Measurements from ENCODE around the gene CEACAM7.
"Not testable (repeated sequence)": the region's sequence is repeated elsewhere in the genome, so short reads cannot be mapped to it uniquely, and the experiment has no call there.

CEACAM7 gene

GRCh38 chr19:41699968-41700323 is 11.9 kb upstream of the CEACAM7 start:
- no peak for DNase-seq

DNA sequence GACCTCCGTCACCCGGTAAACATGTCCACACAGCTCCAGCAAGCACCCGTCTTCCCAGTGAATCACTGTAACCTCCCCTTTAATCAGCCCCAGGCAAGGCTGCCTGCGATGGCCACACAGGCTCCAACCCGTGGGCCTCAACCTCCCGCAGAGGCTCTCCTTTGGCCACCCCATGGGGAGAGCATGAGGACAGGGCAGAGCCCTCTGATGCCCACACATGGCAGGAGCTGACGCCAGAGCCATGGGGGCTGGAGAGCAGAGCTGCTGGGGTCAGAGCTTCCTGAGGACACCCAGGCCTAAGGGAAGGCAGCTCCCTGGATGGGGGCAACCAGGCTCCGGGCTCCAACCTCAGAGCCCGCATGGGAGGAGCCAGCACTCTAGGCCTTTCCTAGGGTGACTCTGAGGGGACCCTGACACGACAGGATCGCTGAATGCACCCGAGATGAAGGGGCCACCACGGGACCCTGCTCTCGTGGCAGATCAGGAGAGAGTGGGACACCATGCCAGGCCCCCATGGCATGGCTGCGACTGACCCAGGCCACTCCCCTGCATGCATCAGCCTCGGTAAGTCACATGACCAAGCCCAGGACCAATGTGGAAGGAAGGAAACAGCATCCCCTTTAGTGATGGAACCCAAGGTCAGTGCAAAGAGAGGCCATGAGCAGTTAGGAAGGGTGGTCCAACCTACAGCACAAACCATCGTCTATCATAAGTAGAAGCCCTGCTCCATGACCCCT is 11.3 kb upstream of the CEACAM7 start:
- DNase-seq: no peak

- DNase-seq: no peak
These were observed 10.7 kb upstream of the CEACAM7 start for GRCh38 chr19:41698746-41699230.

DNA sequence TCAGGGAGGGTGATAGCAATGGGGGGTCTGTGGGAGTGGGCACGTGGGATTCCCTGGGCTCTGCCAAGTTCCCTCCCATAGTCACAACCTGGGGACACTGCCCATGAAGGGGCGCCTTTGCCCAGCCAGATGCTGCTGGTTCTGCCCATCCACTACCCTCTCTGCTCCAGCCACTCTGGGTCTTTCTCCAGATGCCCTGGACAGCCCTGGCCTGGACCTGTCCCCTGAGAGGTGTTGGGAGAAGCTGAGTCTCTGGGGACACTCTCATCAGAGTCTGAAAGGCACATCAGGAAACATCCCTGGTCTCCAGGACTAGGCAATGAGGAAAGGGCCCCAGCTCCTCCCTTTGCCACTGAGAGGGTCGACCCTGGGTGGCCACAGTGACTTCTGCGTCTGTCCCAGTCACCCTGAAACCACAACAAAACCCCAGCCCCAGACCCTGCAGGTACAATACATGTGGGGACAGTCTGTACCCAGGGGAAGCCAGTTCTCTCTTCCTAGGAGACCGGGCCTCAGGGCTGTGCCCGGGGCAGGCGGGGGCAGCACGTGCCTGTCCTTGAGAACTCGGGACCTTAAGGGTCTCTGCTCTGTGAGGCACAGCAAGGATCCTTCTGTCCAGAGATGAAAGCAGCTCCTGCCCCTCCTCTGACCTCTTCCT is 9.3 kb upstream of the CEACAM7 start:
- no peak for DNase-seq

GRCh38 chr19:41696402-41697197 is 8.5 kb upstream of the CEACAM7 start:
- no peak for DNase-seq

GRCh38 chr19:41695745-41696144 is 7.7 kb upstream of the CEACAM7 start:
- no peak for DNase-seq

GRCh38 chr19:41694831-41695635 is 7.0 kb upstream of the CEACAM7 start:
- DNase-seq: no peak

DNA sequence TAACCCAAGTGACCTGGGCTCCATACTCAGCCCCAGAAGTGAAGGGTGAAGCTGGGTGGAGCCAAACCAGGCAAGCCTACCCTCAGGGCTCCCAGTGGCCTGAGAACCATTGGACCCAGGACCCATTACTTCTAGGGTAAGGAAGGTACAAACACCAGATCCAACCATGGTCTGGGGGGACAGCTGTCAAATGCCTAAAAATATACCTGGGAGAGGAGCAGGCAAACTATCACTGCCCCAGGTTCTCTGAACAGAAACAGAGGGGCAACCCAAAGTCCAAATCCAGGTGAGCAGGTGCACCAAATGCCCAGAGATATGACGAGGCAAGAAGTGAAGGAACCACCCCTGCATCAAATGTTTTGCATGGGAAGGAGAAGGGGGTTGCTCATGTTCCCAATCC is 6.1 kb upstream of the CEACAM7 start:
- no peak for DNase-seq

GRCh38 chr19:41691268-41691970 is 3.3 kb upstream of the CEACAM7 start:
- no peak for DNase-seq

DNA sequence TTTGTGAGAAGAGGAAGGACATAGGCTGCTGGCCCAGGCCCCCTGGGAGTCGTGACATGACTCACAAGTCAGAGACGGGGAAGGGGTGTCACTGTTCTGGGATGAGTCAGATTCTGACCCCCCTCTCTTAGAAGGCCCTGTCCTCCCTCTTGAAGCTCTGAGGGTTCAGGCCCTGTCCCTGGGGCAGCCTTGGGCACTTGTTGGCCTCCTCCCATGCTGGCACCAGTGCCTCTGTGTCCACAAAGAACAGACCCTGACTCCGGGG is 2.7 kb upstream of the CEACAM7 start:
- no peak for DNase-seq

DNA sequence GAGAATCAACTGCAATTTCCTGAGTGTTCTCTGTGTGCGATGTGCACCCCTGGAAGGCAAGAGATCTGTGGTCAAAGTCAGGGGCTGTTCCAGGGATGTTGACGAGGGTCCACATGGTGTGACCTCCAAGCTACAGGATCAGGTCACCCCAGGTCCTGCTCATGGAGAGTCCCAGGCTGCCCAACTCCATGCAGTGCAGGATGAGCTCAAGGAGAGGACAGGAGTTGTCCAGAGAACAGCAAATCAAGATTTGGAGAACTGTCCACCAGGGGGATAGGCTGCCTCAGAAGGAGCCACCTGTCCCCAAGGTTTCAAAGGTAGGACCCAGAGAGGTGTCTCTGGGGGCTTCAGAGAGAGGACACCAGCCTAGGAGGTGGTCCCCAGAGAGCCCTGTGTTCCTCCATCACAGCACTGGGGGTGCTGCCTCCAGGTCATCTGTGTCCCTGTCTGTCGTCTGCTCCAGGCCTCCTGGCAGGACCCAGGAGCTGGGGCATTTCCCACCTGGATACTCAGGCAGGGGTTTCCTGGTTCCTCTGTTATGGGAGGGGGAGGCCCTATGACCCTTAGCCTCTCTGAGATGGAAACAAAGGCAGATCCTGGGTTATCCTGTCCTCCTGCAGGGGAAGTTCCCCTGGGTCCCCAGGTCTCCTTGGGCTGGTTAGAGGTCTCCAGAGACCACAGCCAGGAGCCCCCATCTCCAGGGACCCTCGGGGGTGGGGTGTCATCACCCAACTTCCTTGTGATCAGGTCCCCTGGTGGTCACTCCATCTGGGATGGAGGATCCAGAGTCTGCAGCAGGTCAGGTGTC is 2.1 kb upstream of the CEACAM7 start:
- no peak for DNase-seq

DNA sequence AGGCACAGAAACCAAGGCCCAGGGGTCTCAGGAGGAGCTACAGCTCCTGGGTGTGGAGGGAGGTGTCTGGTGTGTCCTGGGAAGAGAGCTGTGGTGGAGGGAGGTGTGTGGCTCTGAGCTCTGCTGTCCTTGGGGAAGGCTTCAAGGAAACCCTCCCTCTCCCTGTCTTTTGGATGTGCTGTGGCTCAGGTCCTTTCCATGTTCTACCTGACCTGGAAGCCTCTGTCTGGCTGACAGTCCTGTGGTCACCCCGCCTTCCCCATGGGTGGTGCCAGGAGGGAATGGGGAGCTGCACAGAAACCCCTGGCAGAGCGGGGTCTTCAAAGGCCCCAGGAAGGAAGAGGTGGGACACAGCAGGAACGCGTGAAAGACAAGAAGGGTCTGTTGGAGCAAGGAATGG is 617 bp upstream of the CEACAM7 start:
- no peak for DNase-seq

GRCh38 chr19:41687419-41687818 is 651 bp downstream of the CEACAM7 start:
- no peak for DNase-seq

DNA sequence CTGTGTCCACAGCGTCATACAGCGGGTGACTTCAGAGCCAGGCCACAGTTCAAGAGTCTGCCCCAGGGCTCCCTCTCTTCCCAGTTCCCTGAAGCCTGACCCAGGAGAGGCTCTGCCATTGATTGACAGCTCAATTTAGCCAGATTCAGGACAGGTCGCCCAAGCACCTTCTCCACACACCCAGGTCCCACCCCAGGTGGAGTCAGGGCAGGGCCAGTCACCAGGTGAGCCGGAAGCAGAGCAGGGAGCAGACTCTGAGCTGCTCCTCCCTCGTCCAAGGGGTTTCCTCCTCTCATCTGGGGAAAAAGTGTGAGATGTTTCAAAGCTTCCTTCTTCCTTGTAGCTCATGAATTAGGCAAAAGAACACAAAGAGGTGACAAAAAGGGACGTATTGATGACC is 5.6 kb downstream of the CEACAM7 start:
- DNase-seq: no peak

- no peak for DNase-seq
These were observed 16.6 kb downstream of the CEACAM7 start for GRCh38 chr19:41671486-41671885.

GRCh38 chr19:41670755-41671154 is 17.3 kb downstream of the CEACAM7 start:
- no peak for DNase-seq

- no peak for DNase-seq
These were observed 19.8 kb downstream of the CEACAM7 start for GRCh38 chr19:41668315-41668714.

GRCh38 chr19:41666075-41666474 is 22.0 kb downstream of the CEACAM7 start:
- no peak for DNase-seq

GRCh38 chr19:41657157-41657556 is 30.9 kb downstream of the CEACAM7 start:
- no peak for DNase-seq

DNA sequence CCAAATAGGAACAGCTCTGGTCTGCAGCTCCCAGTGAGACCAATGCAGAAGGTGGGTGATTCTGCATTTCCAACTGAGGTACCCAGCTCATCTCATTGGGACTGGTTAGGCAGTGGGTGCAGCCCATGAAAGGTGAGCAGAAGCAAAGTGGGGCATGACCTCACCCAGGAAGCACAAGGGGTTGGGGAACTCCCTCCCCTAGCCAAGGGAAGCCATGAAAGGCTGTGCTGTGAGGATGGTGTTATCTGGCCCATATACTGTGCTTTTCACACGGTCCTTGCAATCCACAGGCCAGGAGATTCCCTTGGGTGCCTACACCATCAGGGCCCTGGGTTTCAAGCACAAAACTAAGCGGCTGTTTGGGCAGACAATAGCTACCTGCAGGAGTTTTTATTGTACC is 31.3 kb downstream of the CEACAM7 start:
- not testable (repeated sequence) for DNase-seq

DNA sequence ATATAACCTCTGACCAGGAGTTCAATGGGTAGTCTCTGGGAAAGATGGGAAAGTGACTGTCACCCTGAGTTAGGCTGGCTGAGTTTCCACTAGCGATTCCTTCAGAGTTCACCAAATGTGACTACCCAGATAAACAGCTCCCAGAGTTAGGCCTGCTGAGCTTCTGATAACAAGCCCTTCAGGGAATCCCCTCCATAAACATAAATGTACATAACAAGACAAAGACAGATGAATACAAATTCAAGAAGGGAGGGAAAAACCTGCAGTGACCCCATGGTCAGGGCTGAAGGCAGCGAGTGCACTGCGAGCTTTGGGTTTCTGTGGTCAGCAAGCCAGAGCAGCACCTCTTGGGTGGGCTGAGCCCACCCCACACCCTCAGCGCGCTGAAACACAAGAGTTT is 35.8 kb downstream of the CEACAM7 start:
- DNase-seq: no peak

DNA sequence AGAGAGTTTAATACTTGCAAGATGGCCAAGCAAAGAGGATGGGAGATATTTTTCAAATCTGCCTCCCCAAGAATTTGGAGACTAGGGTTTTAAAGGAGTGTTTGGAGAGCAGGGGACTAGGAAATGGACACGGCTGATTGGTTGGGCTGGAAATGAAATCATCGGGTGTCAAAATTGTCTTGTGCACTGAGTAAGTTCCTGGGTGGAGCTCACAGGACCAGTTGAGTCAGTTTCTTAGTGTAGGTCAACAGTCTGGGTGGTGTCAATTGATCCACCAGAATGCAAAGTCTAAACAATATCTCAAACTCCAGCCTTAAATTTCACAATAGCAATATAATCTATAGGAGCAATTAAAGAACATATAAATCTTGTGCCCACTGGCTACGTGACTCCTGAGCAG is 38.2 kb downstream of the CEACAM7 start:
- no peak for DNase-seq

All from stimulated activated CD4-positive, alpha-beta T cell treated with anti-CD3 and anti-CD28 coated beads, Interleukin-4, amount 100 ng/mL, for 4 hours (primary cell).